SH-SY5Y (cell line): ENCODE measurements around the gene FNIP1.

Source experiments
- GATA2 ChIP-seq: IDR thresholded peaks from 2 replicates; pipeline ENCODE4 v1.6.1; 2011; ENCODE audit warnings: mild to moderate bottlenecking, low read depth, low read length
- GATA3 ChIP-seq: IDR thresholded peaks from 2 replicates; pipeline ENCODE4 v1.6.1; 2011; ENCODE audit warnings: low read depth, mild to moderate bottlenecking, low read length, moderate library complexity

FNIP1 gene

GRCh38 chr5:131595088-131596033 is 201.5 kb downstream of the FNIP1 start:
- TF ChIP-seq GATA2 (no peak), GATA3 (no peak)

DNA sequence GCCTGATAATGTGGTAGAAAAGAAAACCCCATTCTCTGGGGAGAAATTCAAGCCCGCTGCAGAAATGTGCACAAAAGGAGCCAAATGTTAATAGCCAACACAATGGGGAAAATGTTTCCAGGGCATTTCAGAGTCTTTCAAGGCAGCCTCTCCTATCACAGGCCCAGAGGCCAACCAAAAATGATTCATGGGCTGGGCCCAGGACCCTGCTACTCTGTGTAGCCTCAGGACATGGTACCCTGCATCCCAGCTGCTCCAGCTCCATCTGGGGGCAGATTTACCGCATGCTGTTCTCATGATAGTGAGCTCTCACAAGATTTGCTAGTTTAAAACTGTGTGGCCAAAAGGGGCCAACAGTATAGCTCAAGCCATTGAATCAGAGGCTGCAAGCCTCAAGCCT is 202.9 kb downstream of the FNIP1 start:
- TF ChIP-seq GATA2: no peak
- TF ChIP-seq GATA3: no peak
